ENCODE data around the gene TBCK.

- TF ChIP-seq EZH2 (IDR thresholded peaks at IDR 0.05): no peak
- TF ChIP-seq POLR2AphosphoS5 (IDR thresholded peaks at IDR 0.05; ENCODE audit: borderline replicate concordance, low read depth, low read length): no peak
- TF ChIP-seq FOXP2 (optimal IDR thresholded peaks at IDR 0.05; ENCODE audit: control extremely low read depth, extremely low read length, insufficient read depth): no peak
Observed at GRCh38 chr4:106339431-106339830, 23.4 kb upstream of the TBCK start.

All from SK-N-MC (cell line).